GM15510 (cell line): ENCODE measurements around the gene HMX1.

ENCODE experiments used
- POLR2A ChIP-seq: IDR thresholded peaks from 3 replicates; pipeline ENCODE4 v1.6.1; 2011; ENCODE audit warnings: borderline replicate concordance; ENCODE audit not compliant: insufficient read length; ENCODE audit errors: extremely low read depth

The HMX1 gene

GRCh38 chr4:8912089-8912455, 40.4 kb upstream of the HMX1 start:
- no peak for TF ChIP-seq POLR2A

- TF ChIP-seq POLR2A, result no peak
These were observed 39.9 kb upstream of the HMX1 start for GRCh38 chr4:8911316-8912088.

- TF ChIP-seq POLR2A, result no peak
These were observed 39.2 kb upstream of the HMX1 start for GRCh38 chr4:8910822-8911315.

- TF ChIP-seq POLR2A, result no peak
These were observed 38.6 kb upstream of the HMX1 start for GRCh38 chr4:8910100-8910821.

GRCh38 chr4:8909548-8909947, 37.9 kb upstream of the HMX1 start:
- no peak for TF ChIP-seq POLR2A

GRCh38 chr4:8908206-8908893, 36.7 kb upstream of the HMX1 start:
- no peak for TF ChIP-seq POLR2A

GRCh38 chr4:8907596-8908205, 36.1 kb upstream of the HMX1 start:
- no peak for TF ChIP-seq POLR2A

GRCh38 chr4:8906991-8907595, 35.5 kb upstream of the HMX1 start:
- TF ChIP-seq POLR2A, result no peak

- no peak for TF ChIP-seq POLR2A
These were observed 35.0 kb upstream of the HMX1 start for GRCh38 chr4:8906668-8906970.

- TF ChIP-seq POLR2A, result no peak
These were observed 34.4 kb upstream of the HMX1 start for GRCh38 chr4:8905773-8906667.

GRCh38 chr4:8905226-8905772, 33.7 kb upstream of the HMX1 start:
- no peak for TF ChIP-seq POLR2A

- no peak for TF ChIP-seq POLR2A
These were observed 33.0 kb upstream of the HMX1 start for GRCh38 chr4:8904666-8905065.

GRCh38 chr4:8904041-8904501, 32.4 kb upstream of the HMX1 start:
- no peak for TF ChIP-seq POLR2A
